Osteoblast (primary cell): ENCODE measurements around the gene C10orf88. TPM values are rescaled to one million over a fixed set of nuclear protein-coding genes. Genes with fewer than 3 reads are reported as not detected.

Experiments
- DNase-seq: peaks from one replicate; pipeline ENCODE4 v3.0.0; 2011; ENCODE audit warnings: low spot score, mixed read lengths; ENCODE audit not compliant: insufficient read length; ENCODE audit errors: missing footprints
- H2AFZ ChIP-seq: 2 replicates; pipeline ENCODE4 v1.6.0; 2011; ENCODE audit warnings: mild to moderate bottlenecking, low read length
- H3K27ac ChIP-seq: 2 replicates; pipeline ENCODE4 v1.5.1; 2011; ENCODE audit warnings: mild to moderate bottlenecking, low read depth, low read length, moderate library complexity
- H3K27me3 ChIP-seq: 2 replicates; pipeline ENCODE4 v1.6.0; 2012; ENCODE audit warnings: mild to moderate bottlenecking, control low read depth, inconsistent platforms, low read length, moderate library complexity; ENCODE audit not compliant: insufficient read depth
- H3K36me3 ChIP-seq: 2 replicates; pipeline ENCODE4 v1.5.1; 2011; ENCODE audit warnings: mild to moderate bottlenecking, low read length, control low read depth, moderate library complexity; ENCODE audit not compliant: insufficient read depth
- H3K4me1 ChIP-seq: 2 replicates; pipeline ENCODE4 v1.5.1; 2011; ENCODE audit warnings: mild to moderate bottlenecking, low read length, control low read depth, moderate library complexity; ENCODE audit not compliant: insufficient read depth
- H3K4me2 ChIP-seq: 2 replicates; pipeline ENCODE4 v1.6.0; 2011; ENCODE audit warnings: mild to moderate bottlenecking, low read length; ENCODE audit not compliant: insufficient read depth
- H3K4me3 ChIP-seq: fragments of 200-600 bp; sonication (generic); 3 replicates; pipeline ENCODE4 v1.5.1; 2012; ENCODE audit warnings: mild to moderate bottlenecking, low read length, inconsistent platforms; ENCODE audit not compliant: insufficient read depth
- H3K79me2 ChIP-seq: 2 replicates; pipeline ENCODE4 v1.6.0; 2012; ENCODE audit warnings: mild to moderate bottlenecking, low read length, control low read depth, inconsistent platforms; ENCODE audit not compliant: insufficient read depth
- H3K9me3 ChIP-seq: 2 replicates; pipeline ENCODE4 v1.5.1; 2011; ENCODE audit warnings: low read depth, low read length, control low read depth
- H4K20me1 ChIP-seq: 2 replicates; pipeline ENCODE4 v1.6.0; 2012; ENCODE audit warnings: mild to moderate bottlenecking, low read length, control low read depth; ENCODE audit not compliant: insufficient read depth
- total RNA-seq: library from RNA; depleted of rRNA; stranded (reverse); fragments of >200 nt; gene quantifications from 2 replicates; pipeline ENCODE4 v1.2.3, GENCODE V29; 2012
- TF ChIP-seq, protein P1 (sequence below): IDR thresholded peaks from 2 replicates; pipeline ENCODE4 v1.5.1; 2011; ENCODE audit warnings: mild to moderate bottlenecking, low read depth, low read length, moderate library complexity; ENCODE audit errors: extremely low read depth

The C10orf88 gene
- total RNA-seq, 1 donor: 6.5 TPM

- TF ChIP-seq, protein P1, sequence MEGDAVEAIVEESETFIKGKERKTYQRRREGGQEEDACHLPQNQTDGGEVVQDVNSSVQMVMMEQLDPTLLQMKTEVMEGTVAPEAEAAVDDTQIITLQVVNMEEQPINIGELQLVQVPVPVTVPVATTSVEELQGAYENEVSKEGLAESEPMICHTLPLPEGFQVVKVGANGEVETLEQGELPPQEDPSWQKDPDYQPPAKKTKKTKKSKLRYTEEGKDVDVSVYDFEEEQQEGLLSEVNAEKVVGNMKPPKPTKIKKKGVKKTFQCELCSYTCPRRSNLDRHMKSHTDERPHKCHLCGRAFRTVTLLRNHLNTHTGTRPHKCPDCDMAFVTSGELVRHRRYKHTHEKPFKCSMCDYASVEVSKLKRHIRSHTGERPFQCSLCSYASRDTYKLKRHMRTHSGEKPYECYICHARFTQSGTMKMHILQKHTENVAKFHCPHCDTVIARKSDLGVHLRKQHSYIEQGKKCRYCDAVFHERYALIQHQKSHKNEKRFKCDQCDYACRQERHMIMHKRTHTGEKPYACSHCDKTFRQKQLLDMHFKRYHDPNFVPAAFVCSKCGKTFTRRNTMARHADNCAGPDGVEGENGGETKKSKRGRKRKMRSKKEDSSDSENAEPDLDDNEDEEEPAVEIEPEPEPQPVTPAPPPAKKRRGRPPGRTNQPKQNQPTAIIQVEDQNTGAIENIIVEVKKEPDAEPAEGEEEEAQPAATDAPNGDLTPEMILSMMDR: no peak
- Histone ChIP-seq H2AFZ (no peak overlapping the region), H3K79me2 (peaks cover 13% of the 10 kb centered on the region), H3K27ac (no peak overlapping the region), H3K4me1 (no peaks in the 10 kb centered on the region), H3K4me3 (no peak overlapping the region), H3K27me3 (no peaks in the 10 kb centered on the region), H3K36me3 (peaks cover 32% of the 10 kb centered on the region), H4K20me1 (peaks cover 2% of the 10 kb centered on the region), H3K4me2 (no peak overlapping the region), H3K9me3 (no peaks in the 10 kb centered on the region)
- no peak for DNase-seq
These were observed 39.8 kb upstream of the C10orf88 start for GRCh38 chr10:122993797-122994336.

DNA sequence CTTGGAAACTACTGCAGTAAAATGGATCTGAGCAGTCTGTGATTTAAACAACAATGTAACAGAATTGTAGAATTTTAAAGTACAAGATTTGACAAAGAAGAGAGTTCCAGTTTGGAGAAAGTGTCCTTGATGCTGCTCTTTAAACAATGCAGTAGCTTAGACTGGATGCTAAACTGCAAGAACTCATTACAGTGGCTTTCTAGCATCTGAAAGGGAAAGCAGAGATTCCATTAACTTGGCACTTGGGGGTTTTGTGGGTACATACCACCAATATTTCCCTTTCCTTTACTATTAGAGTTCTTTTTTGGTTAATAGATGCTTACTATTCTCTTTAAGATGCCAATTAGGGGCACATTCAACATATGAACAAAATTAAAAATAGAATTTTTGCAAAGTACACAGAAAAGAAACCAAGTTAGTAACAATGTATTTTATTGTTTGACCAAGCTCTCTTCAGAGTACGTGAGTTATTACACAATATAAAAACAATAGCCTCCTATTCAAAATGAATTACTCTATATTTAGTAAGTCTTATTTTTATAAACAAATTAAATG lies 38.1 kb upstream of the C10orf88 start:
- no peak overlapping the region for H2AFZ ChIP-seq
- H3K4me3 ChIP-seq: no peak overlapping the region
- no peak overlapping the region for H3K27ac ChIP-seq
- no peak overlapping the region for H3K4me2 ChIP-seq
- H3K4me1 ChIP-seq: no peaks in the 10 kb centered on the region
- H3K27me3 ChIP-seq: no peaks in the 10 kb centered on the region
- H3K9me3 ChIP-seq: no peaks in the 10 kb centered on the region
- peaks cover 2% of the 10 kb centered on the region for H3K79me2 ChIP-seq
- peaks cover 22% of the 10 kb centered on the region for H3K36me3 ChIP-seq
- TF ChIP-seq, protein P1: no peak
- DNase-seq: no peak
- peaks cover 2% of the 10 kb centered on the region for H4K20me1 ChIP-seq

- Histone ChIP-seq H3K27me3 (no peaks in the 10 kb centered on the region), H3K4me2 (no peak overlapping the region), H3K4me3 (no peak overlapping the region), H3K79me2 (no peaks in the 10 kb centered on the region), H3K27ac (no peak overlapping the region), H2AFZ (no peak overlapping the region), H4K20me1 (peaks cover 2% of the 10 kb centered on the region), H3K9me3 (no peaks in the 10 kb centered on the region), H3K36me3 (peaks cover 17% of the 10 kb centered on the region), H3K4me1 (no peaks in the 10 kb centered on the region)
- DNase-seq: no peak
- TF ChIP-seq, protein P1: no peak
These were observed 36.3 kb upstream of the C10orf88 start for GRCh38 chr10:122990278-122990677.

DNA sequence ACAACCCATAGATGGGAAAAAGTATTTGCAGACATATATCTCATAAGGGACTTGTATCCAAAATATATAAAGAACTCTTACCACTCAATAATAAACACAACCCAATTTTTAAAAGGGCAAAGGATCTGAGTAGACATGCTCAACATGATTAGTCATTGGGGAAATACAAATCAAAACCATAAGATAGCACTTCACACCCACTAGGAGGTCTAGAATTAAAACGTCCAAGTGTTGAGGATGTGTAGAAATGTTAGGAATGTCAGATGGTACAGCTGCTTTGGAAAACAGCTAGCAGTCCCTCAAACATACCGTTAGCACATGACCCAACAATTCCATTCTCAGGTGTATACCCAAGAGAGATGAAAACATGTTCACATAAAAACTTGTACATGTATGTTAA lies 34.5 kb upstream of the C10orf88 start:
- Histone ChIP-seq H3K27me3 (no peaks in the 10 kb centered on the region), H3K4me3 (no peak overlapping the region)
- TF ChIP-seq, protein P1: no peak

More for the DNA sequence above, 34.5 kb upstream of the C10orf88 start:
- DNase-seq: no peak
- H3K4me1 ChIP-seq: no peaks in the 10 kb centered on the region
- H3K79me2 ChIP-seq: no peaks in the 10 kb centered on the region
- no peaks in the 10 kb centered on the region for H3K9me3 ChIP-seq
- H3K36me3 ChIP-seq: peaks cover 8% of the 10 kb centered on the region
- no peak overlapping the region for H3K4me2 ChIP-seq
- H4K20me1 ChIP-seq: no peaks in the 10 kb centered on the region
- no peak overlapping the region for H2AFZ ChIP-seq
- H3K27ac ChIP-seq: no peak overlapping the region
